T-helper 2 cell treated with Interferon-gamma antibody and Interleukin-4, amounts not matched to agents 100 ng/mL and 5 ng/mL, for 36 hours (primary cell): ENCODE results near the gene MIPOL1. TPM values are rescaled to one million over a fixed set of nuclear protein-coding genes. Genes with fewer than 3 reads are reported as not detected.
"Not testable (repeated sequence)": the region's sequence is repeated elsewhere in the genome, so short reads cannot be mapped to it uniquely, and the experiment has no call there.

Experiments used
- intact Hi-C: fragments of 100-400 bp; cut with micrococcal nuclease; formaldehyde crosslinking; loops from one replicate; pipeline ENCODE4 v1.15.1; 2023
- total RNA-seq: library from RNA; stranded (reverse); gene quantifications from 2 replicates; pipeline ENCODE4 v1.2.3, GENCODE V29; 2022

The MIPOL1 gene
- total RNA-seq, 1 donor from 2014 or later = not detected

DNA sequence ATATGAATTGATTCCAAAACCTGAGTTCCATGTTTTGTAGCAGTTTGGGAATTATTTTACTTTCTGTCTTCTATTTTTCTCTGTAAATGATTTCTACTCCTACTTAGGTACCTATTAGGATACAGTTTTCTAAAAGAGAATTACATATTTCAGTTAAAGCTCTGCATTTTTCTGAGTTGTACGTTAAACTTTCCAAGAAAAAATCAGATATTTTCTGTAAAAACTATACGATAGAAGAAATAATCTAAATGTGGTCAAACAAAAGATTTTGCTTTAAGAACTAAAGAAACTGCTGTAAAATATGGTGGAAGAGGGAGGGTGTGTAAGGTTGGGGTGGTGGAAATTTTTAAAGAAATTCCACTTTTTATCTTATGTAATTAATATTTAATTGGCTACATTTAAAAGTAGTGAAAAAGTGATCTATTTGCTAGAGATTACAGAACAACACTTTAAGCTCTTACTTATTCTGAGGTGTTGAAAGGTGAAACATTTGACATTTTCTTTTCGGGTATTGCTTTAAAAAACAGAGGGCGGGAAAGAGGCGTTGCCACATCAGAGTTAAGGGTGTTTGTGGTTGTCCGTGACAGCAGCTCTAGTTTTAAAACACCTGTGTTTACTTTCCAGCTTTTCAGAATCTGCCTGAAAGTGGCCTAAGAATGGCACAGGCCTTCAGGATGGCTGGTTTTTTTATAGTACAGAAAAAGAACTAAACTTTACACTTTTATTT lies 187.3 kb downstream of the MIPOL1 start:
- intact Hi-C loops = no loop called here

DNA sequence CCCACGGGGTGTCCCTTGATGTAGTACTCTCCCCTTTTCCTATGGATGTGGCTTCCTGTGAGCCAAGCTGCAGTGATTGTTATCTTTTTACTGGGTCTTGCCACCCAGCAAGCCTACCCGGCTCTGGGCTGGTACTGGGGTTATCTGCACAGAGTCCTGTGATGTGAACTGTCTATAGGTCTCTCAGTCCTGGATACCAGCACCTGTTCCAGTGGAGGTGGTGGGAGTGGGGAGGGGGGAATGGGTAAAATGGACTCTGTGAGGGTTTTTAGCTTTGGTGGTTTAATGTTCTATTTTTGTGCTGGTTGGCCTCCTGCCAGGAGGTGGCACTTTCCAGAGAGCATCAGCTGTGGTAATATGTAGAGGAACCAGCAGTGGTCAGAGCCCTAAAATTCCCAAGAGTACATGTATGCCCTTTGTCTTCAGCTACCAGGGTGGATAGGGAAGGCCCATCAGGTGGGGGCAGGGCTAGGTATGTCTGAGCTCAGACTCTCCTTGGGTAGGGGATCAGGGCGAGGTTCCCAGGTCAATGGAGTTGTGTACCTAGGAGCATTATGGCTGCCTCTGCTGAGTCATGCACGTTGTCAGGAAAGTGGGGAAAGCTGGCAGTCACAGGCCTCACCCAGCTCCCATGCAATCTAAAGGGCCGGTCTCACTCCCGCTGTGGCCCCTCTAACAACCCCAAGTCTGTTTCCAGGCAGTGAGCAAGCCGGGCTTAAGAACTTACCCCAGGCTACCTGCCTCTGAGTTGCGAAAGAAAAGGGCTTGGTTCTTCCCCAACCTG lies 199.6 kb downstream of the MIPOL1 start:
- intact Hi-C loops = not testable (repeated sequence)

DNA sequence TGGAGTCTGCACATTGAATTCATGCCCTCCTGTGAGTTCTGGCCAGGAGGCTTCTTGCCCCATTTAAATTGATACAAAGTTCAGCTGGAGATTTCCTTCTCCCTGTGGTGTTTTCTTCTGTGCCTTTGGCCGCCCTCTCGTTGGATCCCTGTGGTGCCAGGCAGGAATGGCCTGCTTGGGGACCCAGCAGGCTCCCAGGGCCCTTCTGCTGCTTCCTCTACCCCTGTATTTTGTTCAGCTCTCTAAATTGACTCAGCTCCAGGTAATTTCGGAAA lies 200.1 kb downstream of the MIPOL1 start:
- intact Hi-C loops = no loop called here

DNA sequence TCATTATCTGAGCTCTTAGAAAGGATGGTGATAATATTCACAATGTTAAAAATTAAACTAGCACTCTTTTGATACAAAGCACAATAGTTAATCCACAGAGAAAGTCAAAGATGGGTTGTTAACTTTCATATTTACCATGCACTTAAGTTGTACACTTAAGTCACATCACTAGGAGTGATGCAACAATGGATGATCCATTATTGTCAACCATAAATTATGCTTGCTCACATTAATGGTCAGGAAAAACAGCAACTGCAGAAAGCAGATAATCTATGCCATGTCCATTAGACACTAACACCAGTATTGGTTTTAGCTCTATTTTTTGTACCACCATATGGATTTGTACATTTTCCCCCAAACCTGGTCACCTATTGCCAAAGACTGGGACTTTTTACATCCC lies 201.8 kb downstream of the MIPOL1 start:
- intact Hi-C loops = no loop called here

DNA sequence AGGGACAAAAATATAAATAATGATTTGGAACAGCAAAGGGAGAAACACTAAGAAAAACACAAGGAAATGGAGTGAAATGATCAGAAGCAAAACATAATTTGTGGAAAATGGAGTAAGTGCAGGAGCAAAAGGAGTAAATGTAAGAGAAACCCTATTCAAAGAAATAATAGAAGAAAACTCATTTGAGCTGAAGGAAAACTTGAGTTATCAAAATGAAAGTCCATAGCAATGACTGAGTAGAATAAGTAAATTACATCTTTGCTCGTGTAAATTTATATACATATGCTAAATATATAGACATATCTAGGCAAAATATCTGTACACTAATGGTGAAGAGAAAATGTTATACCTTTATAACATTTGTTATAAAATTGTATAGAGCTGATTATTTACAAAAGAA lies 203.4 kb downstream of the MIPOL1 start:
- intact Hi-C loops = no loop called here

DNA sequence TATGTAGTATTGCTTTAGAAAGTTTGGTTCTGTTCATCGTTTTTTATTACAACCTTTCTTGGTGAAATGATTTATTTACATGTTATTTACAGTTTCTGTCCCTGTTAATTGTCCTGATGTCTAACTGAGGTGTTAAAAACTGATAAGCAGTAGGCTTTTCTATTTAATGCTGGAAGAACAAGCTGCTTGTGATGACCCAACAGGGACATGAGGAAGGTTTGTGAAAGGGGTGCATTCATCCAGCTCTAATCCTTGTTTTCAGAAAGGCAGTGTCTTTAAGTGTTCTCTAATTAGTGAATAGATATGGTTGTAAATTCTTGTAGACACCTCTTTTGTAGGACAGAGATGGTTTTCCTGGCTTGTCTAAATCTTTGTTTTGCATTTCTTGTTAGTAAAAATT lies 205.9 kb downstream of the MIPOL1 start:
- intact Hi-C loops = no loop called here

DNA sequence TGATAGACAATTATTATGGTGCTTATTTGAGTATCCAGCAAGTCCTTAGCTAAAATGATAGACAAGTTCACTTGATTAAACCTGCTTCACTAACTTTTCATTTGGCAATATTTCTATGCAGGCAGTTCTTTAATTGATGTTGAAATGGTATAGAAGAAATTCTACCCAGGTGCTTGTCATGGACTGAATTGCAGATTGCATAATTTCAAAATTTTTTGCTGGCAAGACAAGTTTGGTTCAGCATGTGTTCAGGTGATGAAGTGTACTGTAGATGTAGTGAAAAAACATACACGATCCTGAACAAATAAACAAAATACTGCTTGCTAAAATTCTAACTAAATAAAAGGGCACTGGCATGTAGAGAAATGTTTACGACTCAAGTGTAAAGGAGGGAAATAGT lies 208.4 kb downstream of the MIPOL1 start:
- intact Hi-C loops = no loop called here

DNA sequence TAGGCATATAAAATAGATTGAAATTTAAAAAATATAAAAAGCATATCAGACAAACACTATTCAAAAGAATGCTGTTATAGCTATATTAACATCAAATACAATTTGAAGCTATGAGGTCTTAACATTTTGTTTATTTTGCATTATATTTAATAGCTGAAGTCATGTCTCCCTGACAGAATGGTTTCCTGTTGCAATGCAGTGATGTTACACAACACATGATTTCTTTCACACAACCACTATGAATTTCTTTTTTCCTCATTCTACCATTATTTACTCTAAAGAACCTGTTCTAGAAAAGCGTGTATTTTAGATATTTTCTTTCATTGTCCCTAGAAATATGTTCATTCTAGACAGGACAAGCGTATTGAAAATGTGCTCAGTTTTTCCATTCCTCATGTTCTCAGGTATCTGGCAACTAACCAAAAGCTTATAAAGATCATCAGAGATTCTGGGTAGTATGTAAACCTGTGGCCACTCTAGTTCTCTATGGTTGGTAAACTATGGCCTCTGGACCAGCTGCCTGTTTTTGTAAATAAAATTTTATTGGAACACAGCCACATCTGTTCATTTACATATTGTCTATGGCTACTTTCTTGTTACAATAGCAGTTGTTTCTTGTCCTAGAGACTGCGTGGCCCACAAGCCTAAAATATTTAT lies 213.5 kb downstream of the MIPOL1 start:
- intact Hi-C loops = no loop called here

DNA sequence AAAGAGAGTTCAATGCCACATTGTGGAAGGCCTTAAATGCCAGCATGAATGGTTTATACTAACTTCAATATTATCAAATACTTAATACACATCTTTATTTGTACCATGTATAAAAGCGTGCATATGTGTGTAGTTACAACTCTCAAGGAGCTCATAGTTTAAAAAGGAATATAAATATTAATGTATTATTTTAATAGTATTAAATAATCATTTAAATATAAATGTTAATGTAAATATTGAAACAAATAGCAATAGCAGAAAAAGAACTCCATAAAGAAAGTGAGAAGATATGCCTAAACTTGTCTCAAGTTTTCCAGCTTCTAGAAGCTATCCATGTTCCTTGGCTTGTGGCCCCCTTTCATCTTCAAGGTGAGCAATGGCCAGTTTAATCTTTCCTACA lies 215.3 kb downstream of the MIPOL1 start:
- intact Hi-C loops = no loop called here

DNA sequence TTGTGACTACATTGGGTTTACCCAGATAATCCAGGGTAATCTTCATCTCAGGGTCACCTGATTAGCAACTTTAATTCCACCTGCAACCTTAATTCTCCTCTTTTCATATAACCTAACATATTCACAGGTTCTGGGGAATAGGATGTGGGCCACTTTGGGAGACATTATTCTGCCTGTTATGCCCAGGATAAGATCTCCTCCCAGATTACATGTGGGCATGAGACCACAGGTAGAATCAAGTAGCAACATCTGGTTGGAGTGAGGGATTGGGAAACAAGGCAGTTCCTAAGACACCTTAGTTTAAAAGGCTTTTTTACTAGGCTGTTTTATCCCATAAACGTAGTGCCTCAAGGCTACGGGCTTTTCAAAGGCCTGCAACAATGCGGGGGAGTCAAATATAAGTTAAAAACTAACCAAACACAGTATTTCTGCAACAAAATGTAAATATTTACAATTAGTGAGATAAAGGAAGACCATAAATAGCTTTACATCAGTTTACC lies 215.8 kb downstream of the MIPOL1 start:
- intact Hi-C loops = no loop called here

DNA sequence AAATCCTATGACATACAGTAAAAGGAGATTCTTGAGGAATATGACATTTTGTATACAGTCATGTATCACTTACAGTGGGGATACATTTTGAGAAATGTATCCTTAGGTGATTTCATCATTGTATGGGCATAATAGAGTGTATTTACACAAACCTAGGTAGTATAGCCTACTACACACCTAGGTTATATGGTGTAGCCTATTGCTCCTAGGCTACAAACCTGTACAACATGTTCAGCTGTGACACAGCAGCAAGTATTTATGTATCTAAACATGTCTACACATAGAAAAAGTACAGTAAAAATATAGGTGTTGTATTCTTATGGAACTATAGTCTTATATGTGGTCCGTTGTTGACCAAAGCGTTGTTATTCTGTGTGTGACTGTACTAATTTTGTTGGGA lies 218.5 kb downstream of the MIPOL1 start:
- intact Hi-C loops = no loop called here

DNA sequence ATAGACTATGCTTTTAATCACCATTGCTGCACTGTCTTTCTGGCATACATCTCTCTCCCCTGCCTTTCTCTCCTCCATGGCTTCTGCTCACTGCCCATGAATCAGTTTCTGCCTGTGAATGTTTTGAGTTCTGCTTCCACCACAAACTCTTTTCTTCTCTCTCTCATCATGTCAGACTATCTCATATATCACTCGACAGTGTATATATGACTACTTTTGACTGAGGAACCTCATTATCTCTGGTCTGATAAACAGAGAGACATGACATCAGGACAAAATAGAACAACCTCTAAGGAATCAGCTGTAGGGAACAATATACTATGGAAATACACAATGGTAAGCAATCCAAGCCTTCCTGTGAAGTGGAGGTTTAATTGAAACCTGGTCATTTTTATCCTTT lies 219.4 kb downstream of the MIPOL1 start:
- intact Hi-C loops = no loop called here

DNA sequence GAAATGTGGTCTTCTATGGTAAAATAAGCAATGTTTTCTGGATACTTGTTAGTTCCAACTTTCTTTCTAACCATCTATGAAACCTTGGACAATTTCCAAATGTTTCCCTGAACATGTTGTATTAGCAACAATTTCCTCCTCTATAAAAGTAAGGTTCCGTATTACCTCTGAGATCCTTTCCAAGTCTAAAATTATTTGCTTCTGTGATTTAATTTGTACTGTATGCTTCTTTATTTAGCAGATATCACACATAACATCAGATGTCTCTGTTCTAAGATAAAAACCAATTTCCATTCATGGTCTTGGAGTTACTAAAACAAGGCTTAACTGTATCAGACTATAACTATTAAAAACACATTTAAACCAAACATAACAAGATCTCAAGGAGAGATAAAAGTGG lies 220.1 kb downstream of the MIPOL1 start:
- intact Hi-C loops = no loop called here

DNA sequence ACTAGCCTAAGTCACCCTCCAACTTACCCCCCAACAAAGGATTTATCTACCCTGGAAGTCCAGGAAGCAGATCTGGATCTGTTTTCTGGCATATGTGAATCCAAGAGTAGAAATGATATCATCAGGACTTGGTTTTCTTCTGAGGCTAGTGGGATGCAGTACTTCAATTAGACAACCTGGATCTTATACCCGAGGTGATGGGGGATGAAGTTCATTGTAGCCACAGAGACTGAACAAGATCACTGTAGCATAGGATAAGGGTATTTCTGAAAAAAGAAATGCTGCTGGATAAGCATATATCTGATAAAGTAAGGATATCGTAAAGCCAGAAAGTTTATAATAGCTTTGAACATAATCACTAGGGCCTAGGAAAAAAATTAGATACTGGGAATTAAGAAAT lies 222.9 kb downstream of the MIPOL1 start:
- intact Hi-C loops = no loop called here

DNA sequence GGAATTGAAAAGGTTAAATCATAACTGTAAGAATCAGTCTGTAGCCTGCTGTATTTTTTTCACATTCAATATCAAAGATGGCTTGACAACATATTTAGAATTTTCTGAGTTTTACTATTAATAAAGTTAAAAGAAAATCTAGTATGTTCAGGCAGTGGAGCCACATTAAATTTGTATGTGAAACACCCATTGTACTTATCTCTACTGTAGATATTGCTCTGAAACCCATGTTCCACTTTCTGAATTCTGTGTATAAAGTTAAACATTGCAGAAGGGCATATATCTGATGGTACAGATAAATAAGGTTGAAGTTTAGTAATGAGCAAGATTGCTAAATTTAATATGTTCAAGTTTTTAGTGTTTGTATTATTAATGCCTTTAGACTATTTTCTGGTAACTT lies 224.6 kb downstream of the MIPOL1 start:
- intact Hi-C loops = no loop called here

DNA sequence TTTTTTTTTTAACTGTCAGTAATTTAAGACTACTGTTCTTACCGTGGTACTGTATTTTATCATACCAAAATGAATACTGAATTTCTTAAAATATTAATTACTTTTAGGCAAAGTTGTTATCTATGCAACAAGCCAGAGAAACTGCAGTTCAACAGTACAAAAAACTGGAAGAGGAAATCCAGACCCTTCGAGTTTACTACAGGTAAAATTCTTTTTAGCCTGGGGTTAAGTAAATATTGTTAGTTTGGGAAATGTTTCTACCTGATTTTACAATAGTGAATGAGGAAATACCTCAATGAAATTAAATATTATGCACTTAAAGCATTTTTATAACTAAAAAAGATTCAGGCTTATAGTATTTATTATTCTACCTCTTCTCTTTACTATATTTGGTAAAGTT lies 225.0 kb downstream of the MIPOL1 start:
- intact Hi-C loops = no loop called here

DNA sequence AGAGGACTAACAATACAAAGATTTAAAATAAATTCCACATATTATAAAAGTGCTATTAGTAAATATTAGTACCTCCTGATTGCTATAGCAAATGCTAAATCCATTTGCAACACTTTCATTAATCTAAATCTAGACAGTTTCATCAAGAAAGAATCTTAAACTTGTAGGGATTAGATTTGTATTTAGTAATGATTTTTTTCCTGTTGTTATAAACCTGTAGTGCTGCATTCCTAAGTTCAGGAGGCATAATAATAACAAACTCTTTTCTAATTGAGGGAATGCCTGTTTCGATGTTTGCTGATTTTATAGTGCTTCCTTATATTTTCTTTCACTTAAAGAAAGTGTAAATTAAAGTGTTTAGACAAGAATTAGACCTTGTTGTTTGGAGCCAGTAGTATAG lies 231.2 kb downstream of the MIPOL1 start:
- intact Hi-C loops = no loop called here

DNA sequence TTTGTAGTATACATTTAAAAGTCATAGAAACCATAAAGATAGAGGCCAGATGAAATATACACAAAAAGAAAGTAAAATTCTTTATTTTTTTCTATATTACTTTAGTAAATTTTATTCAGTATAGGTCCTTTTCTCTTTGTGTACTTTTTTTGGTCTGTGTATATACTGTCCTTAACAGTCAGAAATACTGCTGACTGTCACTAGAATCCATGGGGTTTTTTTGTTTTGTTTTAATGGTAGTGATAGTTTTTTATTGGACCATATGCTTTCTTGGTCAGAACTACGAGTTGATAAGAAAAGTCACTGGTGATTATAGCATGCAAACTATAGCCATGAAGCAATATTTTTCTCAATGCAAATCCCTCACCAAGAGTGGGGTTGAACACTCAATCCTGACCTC lies 231.9 kb downstream of the MIPOL1 start:
- intact Hi-C loops = no loop called here

DNA sequence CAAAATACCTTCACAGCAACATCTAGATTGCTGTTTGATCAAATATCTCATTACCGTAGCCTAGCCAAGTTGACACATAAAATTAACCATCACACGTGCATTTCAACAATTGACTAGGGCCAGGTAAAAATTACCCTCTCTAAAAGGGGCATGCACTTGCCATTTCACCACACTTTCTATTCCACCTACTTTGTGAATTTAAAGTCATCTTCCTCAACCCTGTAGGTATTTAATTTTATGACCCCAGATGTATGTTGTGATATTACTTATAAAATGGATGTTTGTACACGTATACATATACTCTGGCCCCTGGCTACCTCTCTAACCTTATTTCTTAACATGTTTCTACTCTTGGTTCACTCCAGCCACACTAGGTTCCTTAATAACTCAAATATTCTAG lies 237.1 kb downstream of the MIPOL1 start:
- intact Hi-C loops = no loop called here

DNA sequence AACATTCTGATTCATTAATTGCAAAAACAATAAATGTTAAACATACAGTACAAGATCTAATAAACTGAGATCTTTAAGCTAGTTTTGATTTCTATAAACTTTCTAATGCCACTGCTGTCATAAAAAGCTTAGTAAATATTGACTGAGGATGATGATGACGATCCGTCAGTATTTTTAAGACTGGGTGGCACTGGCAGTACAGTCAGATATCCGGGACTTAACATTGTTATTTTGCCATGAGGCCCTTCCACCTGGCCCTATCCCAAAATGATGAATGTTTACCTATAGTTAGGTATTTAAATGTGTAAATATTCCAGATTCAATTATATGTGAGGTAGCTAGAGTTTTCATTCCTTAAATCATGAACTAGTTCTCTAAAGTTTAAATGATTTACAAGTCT lies 238.8 kb downstream of the MIPOL1 start:
- intact Hi-C loops = no loop called here

DNA sequence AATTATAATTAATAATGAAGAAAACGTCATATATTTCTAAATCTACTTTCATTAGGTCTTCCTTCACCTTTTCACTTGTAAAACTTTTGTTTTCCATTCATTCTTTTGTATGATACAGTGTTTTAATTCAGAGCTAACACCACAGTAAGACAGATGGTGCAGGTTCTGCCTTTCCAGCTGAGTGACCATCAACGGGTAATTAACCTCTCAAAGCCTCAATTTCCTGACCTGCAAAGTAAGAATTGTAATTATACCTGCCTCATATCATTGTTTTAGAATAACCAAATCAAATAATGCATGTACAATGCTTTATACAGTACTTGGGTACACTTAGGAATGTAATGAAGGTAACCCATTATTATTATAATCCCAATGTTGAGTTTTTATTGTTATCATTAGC lies 239.8 kb downstream of the MIPOL1 start:
- intact Hi-C loops = no loop called here

DNA sequence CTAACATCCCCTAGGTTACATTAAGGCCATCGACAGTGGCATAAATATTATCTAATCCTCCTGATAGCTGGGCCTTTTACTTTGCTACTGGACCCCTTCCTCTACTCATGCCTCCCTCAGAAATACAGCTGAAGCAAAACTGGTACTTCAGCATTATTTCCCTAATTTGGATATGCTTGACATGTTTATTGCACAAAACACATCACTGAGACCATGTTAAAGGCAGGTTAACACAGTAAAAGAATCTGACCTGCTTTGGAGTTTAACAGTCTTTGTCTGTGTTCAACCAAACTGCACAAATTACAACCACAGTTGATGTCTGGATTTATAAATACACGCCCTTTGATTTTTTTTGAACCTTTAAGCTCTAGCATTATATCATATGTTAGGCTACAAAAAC lies 240.7 kb downstream of the MIPOL1 start:
- intact Hi-C loops = no loop called here

DNA sequence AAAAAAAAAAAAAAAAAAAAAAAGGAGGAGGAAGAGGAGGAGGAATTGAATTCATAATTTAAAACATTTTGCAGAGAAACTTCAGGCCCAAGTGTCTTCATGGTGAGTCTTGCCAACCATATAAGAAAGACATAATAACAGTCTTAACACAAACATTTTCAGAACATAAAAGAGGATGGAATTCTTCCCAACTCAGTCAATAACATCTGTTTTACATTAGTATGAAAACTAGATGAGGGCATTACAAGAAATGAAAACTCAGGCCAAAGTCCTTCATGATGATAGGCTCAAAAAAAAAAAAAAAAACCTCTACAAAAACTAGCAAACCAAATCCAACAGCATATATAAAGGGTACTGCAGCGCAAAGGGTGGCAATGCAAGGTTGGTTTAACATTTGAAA lies 245.7 kb downstream of the MIPOL1 start:
- intact Hi-C loops = no loop called here
